GM18858 (cell line): ENCODE measurements around the gene ZNF385B.
"Not testable (repeated sequence)": the region's sequence is repeated elsewhere in the genome, so short reads cannot be mapped to it uniquely, and the experiment has no call there.

Experiments
- ATAC-seq: cut with Tn5 transposase; IDR thresholded peaks from one replicate; pipeline ENCODE4 v1.9.1; 2021; ENCODE audit not compliant: unreplicated experiment

Gene ZNF385B

DNA sequence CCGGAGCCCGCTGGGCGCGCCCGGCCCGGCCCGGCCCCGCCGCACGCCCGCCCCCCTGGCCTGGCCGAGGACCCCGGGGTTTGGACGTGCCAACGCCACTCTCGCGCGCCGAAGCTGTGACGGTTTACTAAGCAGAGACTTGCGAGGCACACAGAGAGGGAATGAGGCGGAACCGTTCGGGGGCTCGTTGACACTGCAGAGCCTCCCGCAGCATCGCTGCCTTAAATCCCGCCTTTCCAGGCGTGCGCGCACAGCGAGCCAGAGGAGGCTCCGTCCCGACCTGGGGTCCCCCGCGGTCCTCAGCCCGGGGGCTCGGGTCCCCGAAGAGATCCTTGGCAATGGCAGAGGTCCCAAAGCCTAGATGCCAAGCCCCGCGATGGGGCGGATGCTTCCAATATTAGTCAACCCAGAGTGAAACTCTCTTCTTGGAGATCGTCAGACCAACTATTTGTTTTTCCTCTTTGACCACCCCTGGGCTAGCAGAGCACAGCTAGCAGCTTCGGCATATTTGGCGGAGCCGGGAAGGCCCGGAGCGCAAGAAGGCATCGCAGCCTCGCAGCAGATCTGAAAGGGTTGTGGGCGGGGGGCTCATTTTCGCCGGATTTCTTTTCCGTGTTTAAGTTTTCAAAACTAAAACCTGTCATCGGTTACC lies at the start of gene ZNF385B:
ZNF385B (minus strand) TSS at position 197 of the 652 bp plus-strand sequence.
- ATAC-seq = peak; percentile 5

DNA sequence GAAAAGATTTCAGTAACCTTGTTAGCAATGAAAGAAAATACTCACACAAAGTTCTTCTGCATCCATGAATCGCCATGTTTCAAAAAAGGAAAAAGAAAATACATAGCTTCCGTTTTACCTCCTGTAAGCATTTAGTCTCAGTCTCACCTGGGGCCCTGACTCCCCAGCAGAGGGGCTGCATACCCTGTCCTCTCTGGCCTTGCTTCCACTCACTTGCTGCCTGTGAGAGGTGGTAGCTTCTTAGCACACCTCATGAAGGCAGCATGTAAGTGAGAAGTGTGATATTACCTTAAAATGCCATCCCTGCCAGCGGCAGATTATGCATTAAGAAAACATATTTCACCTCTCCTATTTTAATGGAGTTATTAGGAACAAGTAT lies 49.3 kb upstream of the ZNF385B start:
- no peak for ATAC-seq

DNA sequence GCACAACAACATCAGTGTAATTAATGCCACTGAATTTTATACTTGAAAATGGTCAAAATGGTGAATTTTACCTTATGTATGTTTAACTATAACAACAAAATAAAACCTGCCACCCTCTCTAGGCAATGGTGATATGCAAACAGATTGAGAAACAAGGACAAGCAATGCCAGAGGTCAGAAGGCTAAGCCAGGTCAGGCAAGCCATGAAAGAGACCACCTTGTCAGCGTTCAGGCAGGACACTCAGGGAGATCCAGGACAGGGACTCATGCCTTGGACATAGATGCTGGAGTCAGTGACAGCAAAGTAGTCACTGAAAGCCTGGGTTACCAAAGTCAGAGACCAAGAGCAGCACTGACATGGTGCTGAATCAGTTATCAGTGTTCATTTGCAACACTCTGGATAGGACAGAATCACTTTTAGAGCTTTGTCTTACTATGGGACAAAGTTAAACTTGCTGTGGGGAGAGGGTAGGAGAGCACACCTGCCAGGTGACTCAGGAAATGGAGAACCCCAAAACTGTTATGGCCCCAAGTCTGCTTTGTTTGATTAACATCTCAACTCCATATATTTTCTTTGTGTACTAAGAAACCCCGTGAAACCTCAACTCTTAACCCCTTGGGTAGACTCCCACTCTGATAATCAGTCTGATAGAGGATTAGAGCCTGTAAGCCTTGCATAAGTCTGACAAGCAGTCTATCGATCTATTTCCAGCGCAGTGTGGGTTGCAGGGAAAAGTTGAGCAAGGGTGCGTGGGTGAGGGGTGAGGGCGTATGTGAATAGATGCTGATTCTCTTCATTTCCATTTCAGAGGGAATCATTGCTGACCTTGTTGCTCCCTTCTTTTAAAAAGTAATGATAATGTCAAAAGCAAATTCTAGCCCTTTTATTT lies 48.7 kb upstream of the ZNF385B start:
- no peak for ATAC-seq

DNA sequence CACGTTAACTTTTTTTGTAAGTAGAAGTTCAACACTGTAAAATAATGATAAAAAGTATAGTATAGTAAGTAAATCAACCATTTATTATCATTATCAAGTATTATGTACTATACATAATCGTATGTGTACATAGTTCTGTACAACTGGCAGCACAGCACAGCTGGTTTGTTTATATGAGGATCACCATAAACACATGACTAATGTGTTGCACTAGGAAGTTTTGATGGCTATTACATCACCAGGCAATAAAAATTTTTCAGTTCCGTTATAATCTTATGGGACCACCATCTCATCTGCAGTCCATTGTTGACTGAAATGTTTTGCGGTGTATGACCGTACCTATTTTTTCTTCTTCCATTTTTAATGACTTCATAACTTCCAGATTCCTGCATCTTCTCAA lies 39.2 kb upstream of the ZNF385B start:
- ATAC-seq = no peak

DNA sequence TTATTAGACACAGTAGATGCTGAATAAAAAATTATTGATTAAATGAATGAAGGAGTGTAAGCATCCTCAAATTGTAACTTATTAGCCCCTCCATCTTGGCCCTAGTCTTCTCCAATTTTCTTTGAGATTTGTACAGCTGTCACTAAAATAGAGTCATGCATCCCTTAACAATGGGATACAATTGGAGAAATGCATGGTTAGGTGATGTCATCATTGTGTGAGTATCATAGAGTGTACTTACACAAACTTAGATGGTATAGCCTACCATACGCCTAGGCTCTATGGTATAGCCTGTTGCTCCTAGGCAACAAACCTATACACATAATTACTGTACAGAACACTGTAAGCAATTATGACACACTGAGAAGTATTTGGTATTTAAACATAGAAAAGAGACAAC lies 38.3 kb upstream of the ZNF385B start:
- no peak for ATAC-seq

DNA sequence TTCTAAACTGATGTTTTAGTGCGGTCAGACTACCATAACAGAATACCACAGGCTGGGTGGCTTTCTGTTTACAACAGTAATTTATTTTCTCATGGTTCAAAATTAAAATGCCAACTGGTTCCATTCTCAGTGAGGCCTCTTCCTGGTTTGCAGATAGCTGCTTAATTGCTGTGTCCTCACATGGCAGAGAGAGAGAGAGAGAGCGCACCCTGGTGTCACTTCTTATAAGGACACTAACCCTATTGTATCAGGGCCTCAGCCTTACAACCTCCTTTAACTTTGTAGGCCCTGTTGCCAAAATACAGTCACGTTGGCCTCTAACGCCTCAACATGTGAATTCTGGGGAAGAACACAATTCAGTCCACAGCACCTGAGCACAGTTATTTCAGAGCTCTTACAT lies 37.5 kb upstream of the ZNF385B start:
- peak; percentile 83 for ATAC-seq

DNA sequence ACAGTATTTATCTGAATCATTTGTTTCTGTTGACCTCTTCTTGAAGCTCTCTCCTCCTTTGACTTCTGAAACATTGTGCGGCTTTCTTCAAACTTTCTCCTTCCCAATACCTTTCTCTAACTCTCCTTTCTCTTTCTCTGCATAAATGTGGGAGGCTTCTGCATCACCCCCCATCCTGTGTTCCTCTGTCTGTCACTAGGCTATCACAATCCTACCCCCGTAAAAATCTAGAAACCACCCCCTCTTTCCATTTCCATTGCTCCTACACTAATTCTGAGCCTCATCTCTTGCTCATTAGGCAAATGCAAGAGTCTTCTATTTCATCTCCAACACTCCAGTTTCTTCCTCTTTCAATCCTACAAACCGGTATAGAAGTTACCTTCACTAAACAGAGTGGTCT lies 32.2 kb upstream of the ZNF385B start:
- no peak for ATAC-seq

DNA sequence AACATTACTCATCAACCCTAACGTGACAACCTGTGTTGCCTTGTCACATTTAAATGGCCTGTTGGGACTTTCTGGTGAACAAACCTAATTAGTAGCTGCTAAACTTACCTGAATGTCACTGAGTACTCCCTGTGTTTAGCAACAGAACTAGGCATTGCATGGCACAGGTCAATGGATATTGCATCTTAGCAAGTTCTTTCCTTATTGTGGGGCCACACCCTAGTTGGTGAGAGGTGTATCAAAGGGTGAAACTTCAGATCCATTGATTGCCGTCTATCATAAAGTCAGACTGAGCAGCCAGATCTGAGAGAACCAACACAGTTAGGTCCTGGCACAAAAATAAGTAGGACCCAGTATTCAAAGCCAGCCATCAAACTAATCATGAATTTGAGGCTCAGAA lies 29.8 kb upstream of the ZNF385B start:
- ATAC-seq = no peak

DNA sequence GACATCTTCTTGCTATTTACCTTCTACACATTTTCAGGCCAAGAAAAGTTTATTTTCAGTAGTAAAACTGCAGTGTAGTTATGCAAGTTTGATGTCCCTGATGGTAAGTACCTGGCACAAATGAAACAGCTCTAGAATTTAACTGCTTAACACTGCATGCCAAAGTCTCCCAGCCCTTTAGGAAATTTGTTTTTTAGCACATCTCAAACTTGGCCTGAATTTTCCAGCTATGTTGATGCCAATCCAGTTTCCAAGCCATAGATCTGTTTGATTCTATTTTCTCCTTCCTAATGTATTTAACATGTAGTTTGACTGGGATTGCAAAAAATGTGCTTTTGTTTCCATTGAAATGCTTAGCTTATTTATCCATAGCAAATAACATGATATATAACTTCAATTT lies 29.3 kb upstream of the ZNF385B start:
- no peak for ATAC-seq

DNA sequence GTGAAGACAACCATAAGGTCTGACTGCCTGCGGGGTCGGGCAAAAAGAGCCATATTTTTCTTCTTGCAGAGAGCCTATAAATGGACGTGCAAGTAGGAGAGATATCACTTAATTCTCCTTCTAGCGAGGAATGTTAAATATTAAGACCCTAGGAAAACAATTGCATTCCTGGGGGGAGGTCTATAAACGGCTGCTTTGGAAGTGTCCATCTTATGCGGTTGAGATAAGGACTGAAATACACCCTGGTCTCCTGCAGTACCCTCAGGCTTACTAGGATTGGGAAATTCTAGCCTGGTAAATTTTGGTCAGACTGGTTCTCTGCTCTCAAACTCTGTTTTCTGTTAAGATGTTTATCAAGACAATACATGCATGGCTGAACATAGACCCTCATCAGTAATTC lies 27.2 kb upstream of the ZNF385B start:
- ATAC-seq = not testable (repeated sequence)

DNA sequence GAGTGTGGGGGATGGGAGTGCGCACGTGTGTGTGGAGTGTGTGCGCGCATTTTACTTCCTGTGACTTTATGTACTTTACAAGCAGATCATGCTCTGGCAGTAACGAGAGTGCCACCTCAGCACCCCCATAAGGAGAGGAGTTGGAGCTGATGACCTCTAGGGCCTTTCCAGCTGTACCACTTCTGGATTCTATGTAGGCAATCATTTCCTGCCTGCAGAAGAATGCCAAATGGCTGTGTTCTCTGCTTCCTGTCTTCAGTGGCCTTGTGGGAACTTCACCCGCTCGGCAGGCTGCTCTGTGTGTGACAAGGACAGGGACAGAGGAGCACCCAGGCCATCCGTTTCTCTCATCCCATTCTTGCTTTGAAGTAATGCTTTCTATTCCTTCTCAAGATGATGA lies 22.8 kb upstream of the ZNF385B start:
- no peak for ATAC-seq

DNA sequence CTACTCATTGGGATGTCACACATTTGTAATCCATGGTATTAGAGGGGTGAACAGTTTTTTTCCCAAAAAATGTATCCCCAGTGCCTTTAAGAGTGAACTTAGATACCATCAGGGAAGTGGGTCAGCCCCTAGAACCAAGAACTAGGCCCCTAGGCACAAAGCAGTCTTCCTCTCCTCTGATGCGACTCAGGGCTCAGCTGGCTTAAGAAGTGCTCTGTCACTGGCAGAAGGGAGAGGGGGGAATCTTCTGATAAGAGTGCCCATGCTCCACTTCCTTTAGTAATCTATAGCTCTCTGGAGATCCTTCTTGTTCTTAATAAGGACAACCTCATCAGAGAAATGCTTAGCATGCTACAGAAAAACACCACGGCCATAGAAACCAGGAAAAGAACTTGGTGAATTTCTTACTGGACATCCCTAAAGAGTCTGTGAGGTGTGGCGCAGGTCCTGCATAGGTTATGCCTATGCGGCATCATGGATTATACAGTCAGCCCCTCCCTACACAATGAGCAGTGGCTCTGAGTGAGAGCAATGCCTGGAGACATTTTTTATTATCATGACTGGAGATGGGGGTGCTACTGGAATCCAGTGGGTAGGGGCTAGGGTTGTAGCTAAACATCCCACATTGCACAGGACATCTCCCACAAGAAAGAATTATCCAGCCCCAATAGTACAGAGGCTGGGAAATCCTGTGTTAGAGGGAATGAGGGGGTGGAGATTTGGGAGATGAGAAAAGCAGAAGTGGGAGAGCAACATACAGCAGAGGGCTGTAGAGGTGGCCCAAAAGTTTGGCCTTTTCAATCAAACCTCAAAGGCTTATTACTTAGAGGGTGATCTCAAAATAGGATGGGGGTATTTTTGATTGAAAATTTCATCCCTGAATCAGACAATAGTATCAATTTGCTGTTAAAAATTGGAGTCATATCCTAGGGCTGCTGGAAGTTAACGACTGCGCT lies 21.7 kb upstream of the ZNF385B start:
- ATAC-seq = no peak

DNA sequence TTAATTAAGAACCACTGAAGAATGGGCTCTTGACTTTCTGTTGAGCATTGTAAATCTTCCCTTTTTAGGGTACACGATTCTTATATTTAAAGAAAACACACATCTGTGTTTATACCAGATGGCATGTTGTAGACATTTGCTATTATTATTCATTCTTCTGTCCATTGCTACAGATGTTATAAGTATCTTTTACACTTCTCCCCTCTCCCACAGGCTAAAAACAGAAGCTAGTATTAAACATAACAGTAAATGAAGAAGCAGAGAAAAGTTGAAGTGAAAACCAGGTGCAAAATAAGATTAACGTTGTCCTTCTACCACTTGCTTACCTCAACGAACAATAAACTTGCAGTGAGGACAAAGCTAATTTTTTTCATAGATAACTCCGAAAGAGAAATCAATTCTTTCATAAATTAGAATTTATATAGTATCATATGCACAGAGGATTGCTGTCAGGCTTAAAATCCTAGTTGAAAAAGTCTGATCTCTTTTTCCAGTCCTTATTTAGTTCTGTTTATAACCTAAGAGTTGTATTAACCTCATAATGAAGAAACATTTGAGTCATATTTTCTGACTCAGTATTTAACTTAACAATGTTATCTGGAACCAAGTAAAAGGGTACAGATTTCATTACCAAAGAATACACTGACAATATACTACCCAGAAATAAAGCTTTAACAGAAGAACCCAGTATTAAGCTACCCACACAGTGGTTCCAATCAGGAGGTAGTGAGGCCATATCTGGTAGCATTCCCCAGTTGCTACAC lies 16.4 kb upstream of the ZNF385B start:
- no peak for ATAC-seq

DNA sequence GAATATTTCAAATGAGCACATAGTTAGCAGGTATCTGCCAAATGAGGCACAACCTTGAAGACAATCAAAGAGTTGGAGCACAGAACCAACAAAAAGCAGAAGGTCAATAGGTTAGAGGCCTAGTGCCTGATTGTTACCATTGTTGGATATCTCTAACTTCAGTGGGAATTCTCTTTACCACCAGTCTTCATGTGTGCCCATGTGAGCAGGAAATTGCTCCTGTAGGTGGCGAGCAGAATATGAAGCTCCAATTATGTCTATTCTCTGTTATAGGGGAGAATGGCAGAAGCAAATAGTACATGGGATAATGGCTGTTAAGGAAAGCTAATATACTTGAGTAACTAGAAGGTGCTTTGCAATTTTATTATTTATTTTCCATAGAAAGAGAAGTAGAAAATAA lies 14.9 kb upstream of the ZNF385B start:
- ATAC-seq = no peak

DNA sequence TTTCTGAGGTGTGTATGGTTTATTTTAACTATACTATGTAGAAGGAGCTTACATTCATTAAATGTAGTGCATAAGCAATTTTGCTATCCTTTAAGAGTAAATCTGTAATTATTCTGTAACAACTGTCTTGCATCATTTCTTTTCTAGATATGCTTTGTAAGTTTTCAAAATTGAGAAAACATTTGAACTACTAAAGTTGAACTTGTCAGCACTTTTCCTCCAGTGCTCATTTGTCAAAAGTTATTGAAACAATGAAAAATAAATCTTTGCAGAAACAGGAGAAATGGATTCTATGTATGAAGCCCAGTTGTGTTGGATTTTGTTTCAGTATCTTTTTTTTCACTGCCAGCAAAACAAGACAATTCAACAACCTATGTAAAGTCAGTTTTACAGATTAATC lies 14.5 kb upstream of the ZNF385B start:
- ATAC-seq = no peak

DNA sequence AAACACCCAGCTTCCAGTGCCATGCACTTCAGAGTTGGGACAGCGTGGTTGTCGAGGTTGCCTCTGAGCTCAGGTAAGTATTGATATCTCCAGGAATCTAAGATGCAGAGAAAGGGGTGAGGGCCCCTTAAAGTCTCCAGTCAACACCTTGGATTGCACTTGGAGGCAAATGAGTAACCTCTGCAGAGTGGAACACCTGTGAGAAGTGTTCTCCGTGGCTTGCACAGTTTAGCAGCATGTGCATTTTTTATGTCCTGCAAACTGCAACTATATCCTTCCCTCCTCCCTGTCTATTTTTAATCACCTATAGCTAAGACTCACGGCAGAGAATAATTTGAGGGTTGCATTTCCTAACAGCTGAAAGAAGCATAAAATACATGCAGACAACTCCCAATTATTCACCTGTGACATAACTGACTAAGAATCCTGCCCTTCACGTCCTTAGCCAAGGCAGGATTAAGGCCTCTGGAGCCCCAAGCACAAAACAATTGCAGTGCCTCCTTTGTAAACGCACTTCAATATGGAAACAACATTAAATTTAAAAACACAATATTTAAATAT lies 1.6 kb upstream of the ZNF385B start:
- no peak for ATAC-seq

DNA sequence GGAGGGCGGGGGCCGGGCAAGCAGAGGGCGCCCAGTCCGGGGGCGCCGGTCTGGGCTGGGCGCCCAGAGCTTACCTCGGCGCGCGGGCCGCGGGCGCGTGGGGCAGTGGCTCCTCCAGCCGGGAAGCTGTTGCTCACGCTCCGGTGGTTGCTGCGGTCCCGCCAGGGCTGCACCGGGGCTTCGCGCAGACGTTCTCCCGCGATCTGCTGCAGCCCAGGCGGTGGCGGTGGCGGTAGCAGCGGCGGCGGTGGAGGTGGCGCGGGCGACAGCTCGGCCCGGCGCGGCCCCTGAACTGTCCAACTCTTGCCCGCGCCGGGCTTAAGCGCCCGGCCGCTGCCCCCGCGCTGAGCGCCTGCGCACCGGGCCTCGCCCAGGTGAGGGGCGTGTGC lies 391 bp downstream of the ZNF385B start:
- peak; percentile 40 for ATAC-seq

DNA sequence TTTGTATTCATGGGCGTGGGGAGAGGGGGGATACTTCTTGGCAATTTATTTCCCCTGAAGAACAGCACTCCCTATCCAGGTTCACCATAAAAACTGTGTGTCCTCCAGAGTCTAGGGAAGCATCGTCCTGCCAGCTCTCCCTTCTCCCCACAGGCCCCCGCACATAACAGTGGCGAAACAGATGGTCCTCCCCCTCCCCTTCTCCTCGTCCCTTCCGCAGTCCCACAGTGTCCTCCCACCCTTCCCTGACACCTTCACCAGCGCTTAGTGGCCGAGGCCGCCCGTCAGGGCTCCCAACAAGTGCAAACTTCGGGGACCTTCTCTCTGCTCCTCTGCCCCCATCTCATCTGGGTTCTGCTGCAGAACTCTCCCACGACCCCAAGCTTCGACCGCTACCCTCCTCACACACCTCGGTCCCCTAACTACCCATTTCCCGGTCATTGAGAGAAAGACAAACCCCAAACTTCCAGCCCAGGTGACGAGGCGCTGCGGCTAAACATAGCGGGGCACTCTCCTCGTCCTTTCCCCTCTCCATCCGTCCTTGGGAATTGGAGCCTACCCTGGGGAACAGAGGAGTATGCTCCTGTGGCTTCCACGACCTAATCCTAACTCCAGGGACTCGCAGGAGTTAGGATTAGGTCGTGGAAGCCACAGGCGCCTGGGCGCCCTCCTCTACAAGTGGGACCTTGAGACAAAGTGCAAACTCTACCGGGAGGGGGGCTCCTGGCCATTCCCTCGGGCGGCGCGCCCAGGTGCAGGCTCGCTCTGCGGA lies 971 bp downstream of the ZNF385B start:
- no peak for ATAC-seq

DNA sequence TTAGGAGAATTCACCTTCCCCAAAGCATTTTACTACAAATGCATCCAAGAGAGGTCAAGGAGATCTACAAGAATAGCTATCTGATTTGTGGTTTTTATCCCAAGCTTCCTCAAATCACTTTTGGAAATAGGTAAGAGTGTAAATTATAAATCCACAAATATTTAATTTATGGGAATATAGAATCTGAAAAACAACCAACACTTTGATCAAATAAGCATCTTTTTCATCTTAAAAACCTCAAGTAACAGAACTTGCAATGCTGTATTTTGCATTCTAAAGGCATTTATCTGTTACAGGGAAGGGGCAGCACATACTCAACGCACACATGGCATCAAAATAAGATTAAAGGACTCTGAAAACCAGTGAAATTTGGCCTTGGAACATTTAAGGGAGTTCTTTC lies 1.9 kb downstream of the ZNF385B start:
- ATAC-seq = no peak

DNA sequence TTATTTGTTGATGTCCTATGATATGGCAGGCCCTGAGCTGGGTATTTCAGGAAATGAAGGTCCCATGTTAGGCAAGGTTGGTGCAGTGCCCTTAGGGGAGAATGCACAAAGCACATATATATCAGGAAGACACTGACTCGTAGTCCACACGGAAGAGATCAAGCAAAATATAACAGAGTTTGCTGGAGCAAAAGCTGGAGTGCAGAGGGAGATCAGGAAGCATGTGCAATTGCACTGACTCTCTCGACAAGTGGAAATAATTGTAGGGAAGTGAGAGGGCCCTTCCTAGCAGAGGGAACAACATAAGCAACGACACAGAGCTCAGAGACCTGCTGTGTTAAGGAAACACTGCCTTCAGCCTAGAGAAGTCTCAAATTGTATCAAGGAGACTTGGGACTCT lies 4.2 kb downstream of the ZNF385B start:
- ATAC-seq = no peak
